Measurements from ENCODE around the gene FNIP1. TPM values are rescaled to one million over a fixed set of nuclear protein-coding genes. Genes with fewer than 3 reads are reported as not detected.

The FNIP1 gene
- 48.4 and 51.9 TPM in 2 replicates for total RNA-seq

DNA sequence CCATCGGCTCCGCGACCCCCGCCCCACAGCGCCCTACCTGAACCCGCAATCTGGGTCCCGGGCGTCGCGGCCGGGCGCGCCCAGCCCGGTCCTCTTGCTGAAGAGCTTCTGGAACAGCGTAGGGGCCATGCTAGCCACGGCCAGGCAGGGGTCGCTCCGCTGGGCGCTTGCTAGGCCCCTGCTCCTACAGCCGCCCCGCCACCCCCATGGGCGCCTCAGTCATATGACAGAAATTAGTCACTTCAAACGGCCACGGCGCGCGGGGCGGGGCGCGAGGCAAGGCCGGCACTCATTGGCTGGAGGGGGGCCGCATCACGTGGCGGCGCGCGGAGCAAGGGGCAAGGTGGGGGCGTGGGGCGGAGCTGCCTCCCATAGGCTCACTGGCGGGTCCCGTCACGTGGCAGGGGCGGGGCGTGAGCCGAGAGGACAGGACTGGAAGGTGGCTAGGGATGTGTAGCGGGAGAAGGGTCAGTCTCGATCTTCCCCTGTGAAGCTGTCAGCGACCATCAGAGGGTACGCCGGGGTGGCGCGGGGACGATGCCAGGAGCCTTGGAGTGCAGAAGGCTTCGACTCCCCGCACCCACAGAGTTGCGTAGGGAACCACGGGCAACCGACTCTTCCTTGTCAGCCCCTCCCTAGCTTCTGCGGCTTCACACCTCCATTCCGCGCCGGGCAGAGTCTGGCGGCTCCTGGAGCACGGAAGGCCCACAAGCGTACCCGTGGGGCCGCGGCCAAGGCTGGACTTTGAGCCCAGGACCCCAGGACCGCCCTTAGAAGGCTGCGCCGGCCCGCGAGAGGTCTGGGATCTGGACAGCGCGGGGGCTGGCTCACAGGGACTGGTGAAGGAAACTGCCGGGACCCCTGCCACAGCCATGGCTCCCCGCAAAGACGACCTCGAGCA, at the start of gene FNIP1:
TSS of gene FNIP1 (minus strand) at position 225 of the 901 bp plus-strand sequence. CDS start at position 129, 96 bp downstream.

DNA sequence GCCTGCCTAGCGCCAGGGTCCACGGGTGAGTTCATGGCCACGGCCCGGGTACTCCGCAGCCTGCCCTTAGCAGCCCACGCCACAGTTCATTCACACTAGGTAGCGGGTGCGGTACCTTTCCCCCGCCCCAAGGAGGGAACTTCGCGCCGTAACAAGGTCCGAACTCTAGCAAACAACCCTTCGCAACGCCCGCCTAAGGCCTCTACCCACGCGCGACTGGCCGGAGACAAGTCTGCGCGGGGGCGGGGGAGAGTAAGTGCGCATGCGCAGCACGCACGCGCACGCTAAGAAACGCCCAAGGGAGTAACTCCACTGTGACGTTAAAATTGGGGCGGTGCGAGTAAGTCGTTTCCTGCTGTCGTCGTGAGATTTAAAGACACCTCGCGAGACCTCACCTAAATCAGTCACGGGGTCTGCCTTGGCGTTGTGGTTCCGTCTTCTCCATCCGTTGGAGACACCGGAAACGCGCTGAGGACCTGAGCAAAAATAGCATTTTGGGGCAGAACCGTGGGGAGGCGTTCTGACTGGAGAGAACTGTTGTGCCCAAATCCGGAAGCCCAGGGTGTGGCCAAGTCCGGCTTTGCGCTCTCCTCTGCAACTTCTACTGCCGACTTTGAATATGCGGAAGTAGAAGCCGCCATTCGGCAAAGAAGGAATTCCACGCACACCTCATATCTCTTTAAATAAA, 161.7 kb downstream of the FNIP1 start, which contains the start of gene RAPGEF6:
TSS of gene RAPGEF6 (minus strand) at position 234 of the 688 bp plus-strand sequence. CDS start at position 35, 199 bp downstream.

Other genes with a start within 250 kb of the FNIP1 start
- gene RAPGEF6, start 161.8 kb downstream of the FNIP1 start, total RNA-seq = 37.4 and 37.9 TPM in 2 replicates
- not detected in 2 replicates for gene MEIKIN, start 148.6 kb upstream of the FNIP1 start, total RNA-seq
- not detected in 2 replicates for gene ACSL6, start 214.6 kb upstream of the FNIP1 start, total RNA-seq

All from thoracic aorta endothelial cell (primary cell).